Measurements from ENCODE around the gene FAM124A. TPM values are rescaled to one million over a fixed set of nuclear protein-coding genes. Genes with fewer than 3 reads are reported as not detected.

Gene FAM124A
- total RNA-seq, 1 donor from 2014 or later, result 5.7 TPM

DNA sequence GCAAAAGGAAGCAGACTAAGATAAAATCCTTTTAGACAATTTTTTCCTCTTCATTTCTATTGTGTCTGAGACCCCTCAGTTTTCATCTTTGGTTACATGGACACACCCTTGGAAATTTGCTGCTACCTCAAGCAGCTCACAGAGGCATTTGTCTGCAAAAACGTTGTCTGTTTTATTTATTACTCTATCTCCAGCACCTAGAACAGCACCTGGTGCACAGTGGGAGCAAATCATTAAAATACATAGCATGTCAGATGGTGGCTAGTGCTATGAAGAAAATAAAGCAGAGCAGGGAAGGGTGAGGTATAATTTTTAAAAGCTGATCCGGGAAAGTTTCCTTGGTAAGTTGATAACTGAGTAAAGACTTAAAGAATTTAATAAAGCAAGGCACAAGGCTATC is 14.3 kb upstream of the FAM124A start:
- Histone ChIP-seq H3K4me1 (no peaks in the 10 kb centered on the region), H3K9me3 (replicated peaks) (no peaks in the 10 kb centered on the region), H3K36me3 (no peaks in the 10 kb centered on the region), H3K4me3 (no peak overlapping the region), H3K27ac (replicated peaks) (no peak overlapping the region), H3K27me3 (ENCODE audit: low read depth) (peaks cover 48% of the 10 kb centered on the region)
- TF ChIP-seq, protein P1, sequence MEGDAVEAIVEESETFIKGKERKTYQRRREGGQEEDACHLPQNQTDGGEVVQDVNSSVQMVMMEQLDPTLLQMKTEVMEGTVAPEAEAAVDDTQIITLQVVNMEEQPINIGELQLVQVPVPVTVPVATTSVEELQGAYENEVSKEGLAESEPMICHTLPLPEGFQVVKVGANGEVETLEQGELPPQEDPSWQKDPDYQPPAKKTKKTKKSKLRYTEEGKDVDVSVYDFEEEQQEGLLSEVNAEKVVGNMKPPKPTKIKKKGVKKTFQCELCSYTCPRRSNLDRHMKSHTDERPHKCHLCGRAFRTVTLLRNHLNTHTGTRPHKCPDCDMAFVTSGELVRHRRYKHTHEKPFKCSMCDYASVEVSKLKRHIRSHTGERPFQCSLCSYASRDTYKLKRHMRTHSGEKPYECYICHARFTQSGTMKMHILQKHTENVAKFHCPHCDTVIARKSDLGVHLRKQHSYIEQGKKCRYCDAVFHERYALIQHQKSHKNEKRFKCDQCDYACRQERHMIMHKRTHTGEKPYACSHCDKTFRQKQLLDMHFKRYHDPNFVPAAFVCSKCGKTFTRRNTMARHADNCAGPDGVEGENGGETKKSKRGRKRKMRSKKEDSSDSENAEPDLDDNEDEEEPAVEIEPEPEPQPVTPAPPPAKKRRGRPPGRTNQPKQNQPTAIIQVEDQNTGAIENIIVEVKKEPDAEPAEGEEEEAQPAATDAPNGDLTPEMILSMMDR (IDR thresholded peaks at IDR 0.05; ENCODE audit: borderline replicate concordance), result no peak
- intact Hi-C loops (cut with micrococcal nuclease), result loop anchor here (10.0 kb wide), 1 partner anchor 73 kb away; no protein-coding TSS in a partner anchor
- DNase-seq, result no peak

GRCh38 chr13:51208716-51209115 is 13.5 kb upstream of the FAM124A start:
- no peak for DNase-seq
- TF ChIP-seq, protein P1 (IDR thresholded peaks at IDR 0.05; ENCODE audit: borderline replicate concordance), result no peak
- no peaks in the 10 kb centered on the region for H3K4me1 ChIP-seq
- H3K9me3 ChIP-seq (replicated peaks), result no peaks in the 10 kb centered on the region
- H3K4me3 ChIP-seq, result no peak overlapping the region
- H3K27ac ChIP-seq (replicated peaks), result no peak overlapping the region
- peaks cover 56% of the 10 kb centered on the region for H3K27me3 ChIP-seq (ENCODE audit: low read depth)
- no peaks in the 10 kb centered on the region for H3K36me3 ChIP-seq
- intact Hi-C loops (cut with micrococcal nuclease), result loop anchor here (10.0 kb wide), 1 partner anchor 74 kb away; no protein-coding TSS in a partner anchor

DNA sequence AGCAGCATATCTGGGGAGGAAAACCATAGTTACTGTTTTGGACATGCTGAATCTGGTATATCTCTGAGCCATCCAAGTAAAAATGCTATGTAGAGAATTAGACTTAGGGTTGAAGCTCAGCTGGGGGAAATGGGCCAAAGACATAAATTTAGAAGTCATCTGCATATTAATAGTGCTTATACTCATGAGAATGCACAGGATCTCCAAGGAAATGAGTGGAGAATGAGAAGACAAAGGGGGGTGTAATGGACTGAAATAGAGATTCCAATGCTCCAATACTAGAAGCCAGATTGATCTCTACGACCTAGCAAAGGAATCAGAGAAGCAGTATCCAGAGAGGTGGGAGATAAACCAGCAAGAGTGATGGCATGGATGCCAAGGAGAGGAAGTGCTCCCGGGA is 10.3 kb upstream of the FAM124A start:
- no peaks in the 10 kb centered on the region for H3K36me3 ChIP-seq
- no peaks in the 10 kb centered on the region for H3K9me3 ChIP-seq (replicated peaks)
- peaks cover 55% of the 10 kb centered on the region for H3K27me3 ChIP-seq (ENCODE audit: low read depth)
- H3K4me1 ChIP-seq, result no peaks in the 10 kb centered on the region
- TF ChIP-seq, protein P1 (IDR thresholded peaks at IDR 0.05; ENCODE audit: borderline replicate concordance), result no peak
- intact Hi-C loops (cut with micrococcal nuclease), result no loop called here
- no peak for DNase-seq
- H3K4me3 ChIP-seq, result no peak overlapping the region
- H3K27ac ChIP-seq (replicated peaks), result no peak overlapping the region

- Histone ChIP-seq H3K4me1 (no peaks in the 10 kb centered on the region), H3K36me3 (no peaks in the 10 kb centered on the region), H3K9me3 (replicated peaks) (no peaks in the 10 kb centered on the region), H3K27ac (replicated peaks) (no peak overlapping the region), H3K27me3 (ENCODE audit: low read depth) (peaks cover 55% of the 10 kb centered on the region), H3K4me3 (no peak overlapping the region)
- TF ChIP-seq, protein P1 (IDR thresholded peaks at IDR 0.05; ENCODE audit: borderline replicate concordance), result no peak
- no peak for DNase-seq
- intact Hi-C loops (cut with micrococcal nuclease), result no loop called here
Observed at GRCh38 chr13:51212758-51213157, 9.4 kb upstream of the FAM124A start.

- Histone ChIP-seq H3K36me3 (no peaks in the 10 kb centered on the region), H3K9me3 (replicated peaks) (no peaks in the 10 kb centered on the region), H3K4me3 (no peak overlapping the region), H3K27me3 (ENCODE audit: low read depth) (peaks cover 55% of the 10 kb centered on the region), H3K27ac (replicated peaks) (no peak overlapping the region), H3K4me1 (no peaks in the 10 kb centered on the region)
- intact Hi-C loops (cut with micrococcal nuclease), result no loop called here
- no peak for DNase-seq
- TF ChIP-seq, protein P1 (IDR thresholded peaks at IDR 0.05; ENCODE audit: borderline replicate concordance), result no peak
Observed at GRCh38 chr13:51213173-51213728, 8.9 kb upstream of the FAM124A start.
